Islet of Langerhans (tissue), 1 donor: ENCODE results near the gene PRRX2.

Experiments used
- FAIRE-seq: peaks from one replicate; lab custom pipeline; 2011; peaks lifted over from hg19 to GRCh38; lab: Jason Lieb, UNC

Gene PRRX2

GRCh38 chr9:129712634-129713401, 47.4 kb downstream of the PRRX2 start:
- FAIRE-seq = no peak

- FAIRE-seq = no peak
Measured at GRCh38 chr9:129713402-129713679, 47.9 kb downstream of the PRRX2 start.

DNA sequence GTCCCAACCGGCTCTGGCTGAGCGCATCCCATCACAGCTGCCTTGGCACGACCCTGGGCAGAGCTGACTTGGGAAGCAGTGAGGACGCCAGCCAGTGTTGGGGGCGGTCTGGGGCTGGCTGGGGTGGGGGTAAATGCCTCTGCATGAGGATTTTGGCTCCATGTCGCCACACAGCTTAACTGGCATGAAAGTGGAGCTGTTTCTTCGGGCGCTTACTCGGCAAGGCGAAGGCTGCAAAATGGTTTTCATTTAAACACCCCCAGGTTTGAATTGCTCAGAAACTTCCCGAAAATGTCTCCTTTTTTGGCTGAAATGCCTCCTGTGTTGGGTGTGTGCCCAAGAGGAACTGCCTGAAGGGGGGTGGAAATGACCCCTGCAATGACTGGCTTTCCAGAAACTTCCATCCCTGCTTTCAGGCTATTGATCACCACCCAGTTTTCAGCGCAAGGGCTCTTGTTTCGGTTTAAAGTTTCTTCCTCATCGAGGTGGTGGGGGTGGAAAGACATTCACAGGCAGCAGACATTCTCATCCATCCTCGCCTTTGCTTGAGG, 49.1 kb downstream of the PRRX2 start:
- FAIRE-seq = no peak

GRCh38 chr9:129716091-129716490, 50.6 kb downstream of the PRRX2 start:
- FAIRE-seq = no peak

DNA sequence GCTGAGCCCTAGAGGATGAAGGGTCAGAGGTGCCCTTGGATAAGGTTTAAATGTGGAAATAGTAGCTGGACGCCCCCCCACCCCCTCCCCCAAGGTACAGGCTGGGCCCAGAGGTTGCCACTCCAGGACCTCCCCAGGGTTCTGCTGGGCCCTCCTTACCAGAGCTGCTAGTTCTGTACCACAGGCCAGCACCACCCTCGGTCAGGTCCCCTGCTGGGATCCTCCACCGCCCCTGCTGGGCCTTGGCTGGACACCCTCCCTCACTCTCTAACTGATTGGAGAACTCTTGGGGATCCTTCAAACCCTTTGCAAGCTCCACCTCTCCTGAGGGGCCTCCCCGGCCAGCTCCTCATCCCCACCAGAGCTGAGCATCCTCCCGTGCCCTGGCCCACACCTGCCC, 52.5 kb downstream of the PRRX2 start:
- FAIRE-seq = no peak

DNA sequence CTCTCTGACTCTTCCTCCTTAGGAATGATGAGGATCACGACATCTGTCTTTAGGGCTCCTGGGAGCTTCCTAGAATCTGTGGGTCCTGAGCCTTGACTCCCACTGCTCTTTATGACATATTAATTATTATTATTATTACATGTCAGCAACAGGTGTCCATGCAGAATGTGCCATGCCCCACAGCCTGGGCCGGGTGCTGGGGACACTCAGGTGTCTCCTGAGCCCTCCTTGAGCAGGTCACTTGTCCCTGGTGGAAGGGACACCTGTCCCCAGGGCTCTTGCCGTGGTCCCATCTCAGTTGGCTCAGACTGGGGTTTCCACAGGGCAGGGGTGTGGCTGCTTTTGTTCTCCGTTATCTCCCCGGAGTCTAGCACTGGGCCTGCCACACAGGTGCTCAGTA, 53.2 kb downstream of the PRRX2 start:
- no peak for FAIRE-seq

DNA sequence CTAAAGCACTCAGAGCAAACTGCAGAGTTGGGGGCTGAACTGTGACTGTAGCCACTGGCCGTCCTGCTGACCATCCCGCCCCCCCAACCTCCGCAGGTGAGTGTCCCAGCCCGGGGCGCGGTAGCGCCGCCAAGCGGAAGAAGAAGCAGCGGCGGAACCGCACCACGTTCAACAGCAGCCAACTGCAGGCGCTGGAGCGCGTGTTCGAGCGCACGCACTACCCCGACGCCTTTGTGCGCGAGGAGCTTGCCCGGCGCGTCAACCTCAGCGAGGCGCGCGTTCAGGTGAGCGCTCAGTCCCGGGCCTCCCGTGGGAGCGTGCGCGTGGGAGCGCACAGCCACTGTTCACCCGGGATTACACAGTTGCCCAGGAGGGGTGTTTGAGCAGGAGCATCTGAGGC, 53.7 kb downstream of the PRRX2 start:
- FAIRE-seq = no peak

- FAIRE-seq = no peak
Measured at GRCh38 chr9:129720181-129720864, 54.9 kb downstream of the PRRX2 start.

GRCh38 chr9:129720865-129721545, 55.6 kb downstream of the PRRX2 start:
- FAIRE-seq = no peak

DNA sequence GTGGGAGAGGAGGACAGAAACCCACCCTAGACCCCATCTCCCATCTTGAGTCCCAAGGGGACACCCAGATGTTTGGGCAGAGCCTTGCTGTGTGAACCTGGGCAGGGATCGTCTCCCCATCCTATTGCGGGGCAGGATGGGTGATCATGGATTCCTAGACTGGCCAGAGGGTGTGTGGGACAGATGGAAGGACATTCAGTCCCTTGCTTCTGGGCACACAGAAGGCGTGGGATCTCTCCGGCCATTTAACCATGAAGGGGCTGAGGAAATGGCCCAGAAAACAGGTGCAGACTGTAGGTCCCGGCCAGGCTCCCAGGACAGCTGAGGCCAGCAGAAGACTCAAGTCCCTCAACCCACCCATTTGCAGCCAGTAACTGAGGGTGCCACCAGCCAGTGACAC, 57.5 kb downstream of the PRRX2 start:
- FAIRE-seq = no peak

- FAIRE-seq = no peak
Measured at GRCh38 chr9:129724456-129725190, 59.2 kb downstream of the PRRX2 start.

- FAIRE-seq = no peak
Measured at GRCh38 chr9:129725795-129726251, 60.4 kb downstream of the PRRX2 start.

DNA sequence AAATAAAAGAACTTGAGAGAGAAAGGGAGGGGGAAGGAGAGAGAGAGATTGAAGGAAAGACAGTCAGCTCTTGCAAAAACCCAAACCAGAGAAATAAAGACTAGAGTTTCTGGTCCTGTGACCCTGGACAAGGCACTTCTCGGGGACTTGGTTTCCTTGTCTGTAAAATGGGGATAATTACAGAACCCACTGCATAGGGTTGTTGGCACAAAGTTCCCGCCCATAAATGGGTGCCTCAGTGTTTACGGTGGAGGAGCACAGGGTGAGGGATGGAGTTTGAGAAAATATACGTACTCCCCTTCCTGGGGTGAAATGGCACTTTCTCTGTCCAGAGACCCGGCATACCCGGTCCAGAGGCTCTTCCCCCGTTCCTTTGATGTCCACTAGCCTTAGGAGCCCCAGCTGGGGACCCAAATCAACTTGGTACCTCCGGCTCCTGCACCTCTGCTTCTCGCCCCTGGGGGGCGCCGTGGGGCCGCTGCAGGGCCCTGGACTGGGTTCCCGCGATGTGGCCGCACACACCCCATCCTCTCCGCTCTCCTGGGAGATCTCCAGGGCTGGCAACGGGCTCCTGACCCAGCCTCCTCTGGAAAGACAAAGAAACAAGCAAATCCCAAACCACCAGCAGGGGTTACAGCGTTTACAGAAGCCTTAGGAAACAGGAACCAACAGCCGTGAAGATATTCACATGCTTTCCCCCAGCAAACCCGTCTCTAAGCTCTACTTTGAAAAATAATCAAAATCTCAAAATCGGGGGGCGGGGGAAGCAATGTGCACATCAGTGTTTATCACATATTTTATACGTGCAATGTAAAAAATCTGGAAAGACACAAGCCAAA, 61.1 kb downstream of the PRRX2 start:
- FAIRE-seq = no peak

- FAIRE-seq = no peak
Measured at GRCh38 chr9:129728744-129729143, 63.3 kb downstream of the PRRX2 start.

GRCh38 chr9:129731477-129732085, 66.1 kb downstream of the PRRX2 start:
- FAIRE-seq = no peak

DNA sequence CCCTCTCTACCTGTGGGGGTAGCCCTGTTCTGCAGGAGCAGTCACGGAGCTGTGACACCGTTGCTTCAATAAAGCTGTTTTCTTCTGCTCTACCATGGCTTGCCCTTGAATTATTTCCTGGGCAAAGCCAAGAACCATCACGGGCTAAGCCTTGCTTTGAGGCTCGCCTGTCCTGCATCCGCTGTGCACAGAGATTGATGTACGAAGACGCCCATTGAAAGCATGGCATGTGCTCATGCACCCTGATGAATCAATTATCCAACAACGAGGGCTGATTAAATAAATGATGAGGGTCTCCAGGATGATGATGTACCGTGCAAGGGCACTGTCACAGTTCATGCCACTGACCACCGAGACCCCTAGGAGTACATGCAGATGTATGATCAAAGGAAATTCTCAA, 66.7 kb downstream of the PRRX2 start:
- FAIRE-seq = no peak

DNA sequence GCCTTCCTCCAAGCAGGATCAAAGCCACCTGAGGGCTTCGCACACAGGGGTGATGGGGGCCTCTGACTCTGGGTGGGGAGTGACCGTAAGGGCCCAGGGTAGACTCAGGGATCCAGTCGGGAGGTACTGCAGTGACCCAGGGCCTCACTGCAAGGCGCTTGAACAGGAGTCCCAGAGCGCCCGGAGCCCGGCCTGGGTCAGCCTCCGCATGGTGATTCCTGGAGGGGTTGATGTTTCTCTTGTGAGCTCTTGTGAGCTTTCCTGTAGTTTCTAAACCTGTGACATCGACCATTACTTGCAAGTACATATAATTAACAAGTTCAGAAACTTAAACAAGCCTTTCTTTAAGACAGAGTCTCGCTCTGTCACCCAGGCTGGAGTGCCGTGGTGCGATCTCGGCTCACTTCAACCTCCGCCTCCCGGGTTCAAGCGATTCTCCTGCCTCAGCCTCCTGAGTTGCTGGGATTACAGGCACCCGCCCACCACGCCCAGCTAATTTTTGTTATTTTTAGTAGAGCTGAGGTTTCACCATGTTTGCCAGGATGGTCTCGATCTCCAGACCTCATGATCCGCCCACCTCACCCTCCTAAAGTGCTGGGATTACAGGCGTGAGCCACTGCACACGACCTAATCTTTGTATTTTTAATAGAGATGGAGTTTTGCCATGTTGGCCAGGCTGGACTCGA, 67.6 kb downstream of the PRRX2 start:
- no peak for FAIRE-seq

DNA sequence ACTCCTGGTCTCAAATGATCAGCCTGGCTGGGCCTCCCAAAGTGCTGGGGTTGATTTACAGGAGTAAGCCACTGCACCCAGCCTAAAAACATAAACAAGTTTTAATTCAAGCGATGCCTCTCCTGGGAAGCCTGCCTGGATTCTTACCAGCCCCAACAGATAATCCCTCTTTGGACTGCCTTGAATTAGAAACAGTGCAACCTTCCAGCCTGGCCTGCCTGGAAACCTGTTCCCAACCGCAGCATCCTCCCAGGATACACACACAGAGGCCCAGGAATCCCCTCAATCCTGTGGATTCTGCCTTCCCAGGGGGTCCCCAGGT, 68.1 kb downstream of the PRRX2 start:
- FAIRE-seq = no peak

GRCh38 chr9:129735546-129735945, 70.1 kb downstream of the PRRX2 start:
- FAIRE-seq = no peak

- no peak for FAIRE-seq
Measured at GRCh38 chr9:129736334-129736733, 70.9 kb downstream of the PRRX2 start.
